Thymus (tissue), 11 donors: Measurements from ENCODE around the gene TOR1A. TPM values are rescaled to one million over a fixed set of nuclear protein-coding genes. Genes with fewer than 3 reads are reported as not detected.
A peak's percentile ranks its signal among the peaks of the same experiment; 100 is the strongest.

ENCODE experiments used
- DNase-seq, 9 donors: peaks; one replicate each; pipeline ENCODE4 v3.0.0-alpha.2; 2013; ENCODE audit warnings: low spot score in 9 of 9, low read depth in 6 of 9, missing footprints in 1 of 9
- H3K27ac ChIP-seq, 2 donors: one replicate each; pipeline ENCODE4 v1.5.1; 2013; ENCODE audit warnings: control low read depth in 1 of 2, low read depth in 1 of 2, low read length in 1 of 2, mild to moderate bottlenecking in 1 of 2, moderate library complexity in 1 of 2
- H3K27me3 ChIP-seq, 2 donors: one replicate each; pipeline ENCODE4 v1.5.1; 2013; ENCODE audit warnings: low read length in 1 of 2; ENCODE audit not compliant: control insufficient read depth in 2 of 2, insufficient read depth in 1 of 2
- H3K36me3 ChIP-seq, 2 donors: one replicate each; pipeline ENCODE4 v1.5.1; 2013; ENCODE audit warnings: low read length in 1 of 2, mild to moderate bottlenecking in 1 of 2, moderate library complexity in 1 of 2; ENCODE audit not compliant: control insufficient read depth in 2 of 2, insufficient read depth in 2 of 2
- H3K4me1 ChIP-seq, 2 donors: one replicate each; pipeline ENCODE4 v1.5.1; 2013; ENCODE audit warnings: low read length in 2 of 2; ENCODE audit not compliant: control insufficient read depth in 2 of 2, insufficient read depth in 2 of 2
- H3K4me3 ChIP-seq, 2 donors: one replicate each; pipeline ENCODE4 v1.5.1; 2013; ENCODE audit warnings: low read length in 2 of 2, control low read depth in 1 of 2, mild to moderate bottlenecking in 1 of 2
- H3K9me3 ChIP-seq, 2 donors: one replicate each; pipeline ENCODE4 v1.5.1; 2013; ENCODE audit warnings: low read length in 1 of 2, mild to moderate bottlenecking in 1 of 2; ENCODE audit not compliant: control insufficient read depth in 2 of 2, insufficient read depth in 1 of 2
- WGBS: extraction: QIAGEN DNeasy Blood & Tissue Kit; methylation state at CpG from one replicate; pipeline ENCODE4 v1.1.7; 2013; 5-methylcytosine and 5-hydroxymethylcytosine counted together
- polyA plus RNA-seq: library from polyadenylated mRNA; stranded (reverse); fragments of 200-250 nt; gene quantifications from one replicate; pipeline ENCODE4 v1.2.3, GENCODE V29; 2013
- total RNA-seq: library from RNA; stranded (reverse); fragments of 120-200 nt; gene quantifications from one replicate; pipeline ENCODE4 v1.2.4, GENCODE V29; 2013
- donor health status: healthy.

TOR1A gene
- total and polyA plus RNA-seq, 2 donors = 28.6 to 30.0 TPM

DNA sequence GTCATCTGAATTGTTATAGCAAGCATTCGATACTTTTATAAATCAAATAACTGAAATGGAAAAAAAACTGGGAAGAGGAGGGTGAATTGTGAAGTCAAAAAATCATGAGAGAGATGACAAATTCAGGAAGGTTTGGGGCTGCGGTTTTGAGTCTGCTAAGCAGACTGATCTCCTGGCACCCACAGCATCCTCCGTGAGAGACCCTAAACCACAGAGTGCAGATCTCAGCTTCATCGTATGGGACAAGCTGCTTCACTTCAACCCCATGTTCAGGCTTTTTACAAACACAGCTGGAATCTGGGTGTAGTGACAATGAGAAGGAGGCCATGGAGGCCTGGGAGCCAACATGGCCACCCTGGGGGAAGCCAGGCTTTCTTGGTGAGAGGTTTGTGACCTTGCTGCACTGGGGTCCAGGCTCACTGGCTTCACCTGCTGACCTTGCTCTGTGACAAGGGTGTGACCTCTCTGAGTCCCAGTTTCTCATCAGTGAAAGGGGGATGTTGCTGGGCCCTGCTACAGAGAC lies 30.7 kb upstream of the TOR1A start:
- peak in 6 of 9 donors; percentile 53 to 90 (median 74) for DNase-seq
- Histone ChIP-seq H3K4me1 (peaks cover 37 to 90% of the 10 kb centered on the region in 2 donors), H3K27ac (peak overlapping the region; percentile 81 to 82), H3K27me3 (no peaks in the 10 kb centered on the region), H3K36me3 (peaks cover 53 to 81% of the 10 kb centered on the region in 2 donors), H3K4me3 (no peak overlapping the region), H3K9me3 (no peaks in the 10 kb centered on the region)
- 22% methylated on average over 4 of the region's 4 CpGs for WGBS

DNA sequence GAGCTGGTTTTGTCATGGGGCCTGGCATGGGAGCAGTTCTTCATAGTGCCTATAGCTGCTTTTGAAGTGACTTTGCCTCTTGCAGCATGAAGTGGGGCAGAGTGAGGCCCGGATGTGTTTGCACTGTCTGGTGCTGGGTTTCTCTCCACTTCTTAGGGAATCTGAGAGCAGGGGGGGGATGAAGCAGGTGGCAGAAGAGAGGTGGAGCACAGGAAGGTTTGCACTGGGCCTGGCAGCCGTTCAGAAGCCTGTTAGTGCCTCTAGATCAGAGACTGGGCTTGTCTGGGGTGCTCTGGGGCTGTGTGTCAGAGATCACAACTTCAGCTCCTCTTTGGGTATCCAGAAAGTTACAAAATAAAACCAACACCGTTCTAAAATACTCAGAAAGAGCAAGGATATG lies 29.7 kb upstream of the TOR1A start:
- peaks cover 47 to 74% of the 10 kb centered on the region in 2 donors for H3K36me3 ChIP-seq
- peak overlapping the region in 1 of 2 donors; percentile 82 for H3K27ac ChIP-seq
- no peak overlapping the region for H3K4me3 ChIP-seq
- H3K4me1 ChIP-seq = peaks cover 39 to 86% of the 10 kb centered on the region in 2 donors
- 36% methylated on average over 3 of the region's 3 CpGs for WGBS
- DNase-seq = peak in 5 of 9 donors; percentile 61 to 84 (median 70)
- H3K27me3 ChIP-seq = no peaks in the 10 kb centered on the region
- H3K9me3 ChIP-seq = no peaks in the 10 kb centered on the region

DNA sequence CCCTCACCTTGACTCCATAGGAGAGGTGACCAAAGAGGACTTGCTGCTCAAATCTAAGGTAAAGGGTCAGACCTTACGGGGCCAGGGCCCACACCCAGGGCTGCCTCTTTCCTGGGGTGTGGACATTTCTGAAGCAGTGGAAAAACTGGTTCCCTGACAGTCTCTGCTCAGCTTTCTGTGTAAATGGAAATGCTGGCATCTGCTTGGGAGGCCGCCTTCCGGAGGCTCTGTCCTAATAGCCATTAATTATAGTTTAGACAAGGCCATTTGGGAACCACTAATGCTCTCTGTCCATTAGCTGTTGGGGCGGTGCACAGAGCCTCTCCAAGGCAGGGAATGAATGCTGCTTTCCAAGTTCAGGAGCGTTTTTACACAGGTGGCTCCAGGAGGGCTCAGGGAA lies 28.6 kb upstream of the TOR1A start:
- no peak for DNase-seq
- Histone ChIP-seq H3K36me3 (peaks cover 37 to 68% of the 10 kb centered on the region in 2 donors), H3K27ac (peak overlapping the region; percentile 38 to 82), H3K4me1 (peaks cover 39 to 84% of the 10 kb centered on the region in 2 donors), H3K27me3 (no peaks in the 10 kb centered on the region), H3K9me3 (no peaks in the 10 kb centered on the region), H3K4me3 (no peak overlapping the region)
- WGBS = 81% methylated on average over 5 of the region's 5 CpGs

DNA sequence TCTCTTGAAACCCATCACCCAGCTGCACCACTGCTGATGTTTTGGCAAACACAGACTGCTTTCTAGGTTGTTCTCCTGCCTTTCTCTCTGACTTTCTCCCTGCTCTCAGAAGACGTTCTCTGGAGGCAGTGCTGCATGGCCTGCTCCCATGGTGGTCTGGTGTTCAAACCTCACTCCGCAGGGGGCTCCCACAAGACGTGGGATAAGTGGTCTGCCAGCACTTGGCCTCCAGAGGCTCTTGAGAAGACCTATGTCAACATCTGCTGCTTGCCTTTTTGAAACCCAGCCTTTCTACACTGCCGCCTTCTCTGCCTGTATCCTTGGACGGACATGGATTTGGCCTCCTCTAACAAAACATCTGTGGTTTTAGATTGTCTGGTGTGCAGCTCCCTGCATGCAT lies 27.9 kb upstream of the TOR1A start:
- Histone ChIP-seq H3K4me1 (peaks cover 39 to 81% of the 10 kb centered on the region in 2 donors), H3K27me3 (no peaks in the 10 kb centered on the region), H3K9me3 (no peaks in the 10 kb centered on the region), H3K27ac (peak overlapping the region; percentile 59 to 82), H3K4me3 (no peak overlapping the region), H3K36me3 (peaks cover 30 to 61% of the 10 kb centered on the region in 2 donors)
- WGBS = 77% methylated on average over 5 of the region's 5 CpGs
- no peak for DNase-seq

DNA sequence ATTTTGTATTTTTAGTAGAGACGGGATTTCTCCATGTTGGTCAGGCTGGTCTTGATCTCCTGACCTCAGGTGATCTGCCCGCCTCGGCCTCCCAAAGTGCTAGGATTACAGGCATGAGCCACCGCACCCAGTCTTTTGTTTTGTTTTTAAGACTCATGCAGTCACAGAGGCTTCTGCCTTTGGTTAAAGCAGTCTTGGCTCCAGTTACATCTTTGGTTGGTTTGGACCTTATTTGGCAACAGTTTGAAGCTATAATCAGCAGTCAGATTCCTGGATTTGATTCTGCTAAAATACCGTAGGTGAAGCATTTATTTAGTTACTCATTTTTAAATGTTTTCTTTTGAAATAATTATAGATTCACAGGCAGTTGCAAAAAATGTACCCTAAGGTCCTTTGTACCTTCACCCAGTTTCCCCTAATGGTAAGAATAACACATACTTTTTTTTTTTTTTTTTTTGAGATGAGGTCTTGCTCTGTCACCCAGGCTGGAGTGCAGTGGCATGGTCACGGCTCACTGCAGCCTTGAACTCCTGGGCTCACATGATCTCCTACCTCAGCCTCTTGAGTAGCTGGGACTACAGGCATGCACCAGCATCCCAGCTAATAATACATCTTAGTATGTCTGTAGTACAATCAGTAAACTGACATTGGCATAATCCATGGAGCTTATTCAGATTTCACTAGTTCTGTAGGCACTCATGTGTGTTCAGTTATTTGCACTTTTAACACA lies 27.1 kb upstream of the TOR1A start:
- Histone ChIP-seq H3K27ac (peak overlapping the region in 1 of 2 donors; percentile 82), H3K27me3 (no peaks in the 10 kb centered on the region), H3K36me3 (peaks cover 23 to 53% of the 10 kb centered on the region in 2 donors), H3K4me1 (peaks cover 32 to 73% of the 10 kb centered on the region in 2 donors), H3K9me3 (no peaks in the 10 kb centered on the region), H3K4me3 (no peak overlapping the region)
- no peak for DNase-seq
- WGBS = 93% methylated on average over 6 of the region's 6 CpGs

DNA sequence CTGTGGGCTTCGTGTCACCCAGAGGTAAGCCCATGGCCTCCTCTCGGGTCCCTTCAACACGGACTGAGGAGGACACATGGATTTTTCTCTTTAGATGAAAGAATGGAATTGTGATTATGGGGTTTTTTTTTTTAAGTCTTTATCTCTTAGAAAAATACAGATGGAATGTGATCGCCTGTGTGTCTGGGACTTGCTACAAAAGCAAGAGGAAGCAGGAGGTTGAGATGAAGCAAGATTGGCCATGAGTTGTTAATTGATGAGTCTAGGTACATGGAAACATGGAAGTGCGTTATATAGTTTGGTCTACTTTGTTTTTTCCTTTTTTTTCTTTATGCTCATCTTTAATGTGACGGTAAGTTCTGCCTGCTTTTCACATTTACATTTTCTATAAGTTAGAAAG lies 26.0 kb upstream of the TOR1A start:
- WGBS = 90% methylated on average over 6 of the region's 6 CpGs
- Histone ChIP-seq H3K4me1 (peaks cover 25 to 68% of the 10 kb centered on the region in 2 donors), H3K4me3 (no peak overlapping the region), H3K27me3 (no peaks in the 10 kb centered on the region), H3K27ac (peak overlapping the region in 1 of 2 donors; percentile 19), H3K36me3 (peaks cover 23 to 44% of the 10 kb centered on the region in 2 donors), H3K9me3 (no peaks in the 10 kb centered on the region)
- no peak for DNase-seq

- Histone ChIP-seq H3K27ac (no peak overlapping the region), H3K9me3 (no peaks in the 10 kb centered on the region), H3K36me3 (peaks cover 23 to 44% of the 10 kb centered on the region in 2 donors), H3K4me3 (no peak overlapping the region), H3K27me3 (no peaks in the 10 kb centered on the region), H3K4me1 (peaks cover 19 to 61% of the 10 kb centered on the region in 2 donors)
- no peak for DNase-seq
- WGBS = 91% methylated on average over 4 of the region's 4 CpGs
Observed at GRCh38 chr9:129848712-129849441, 24.9 kb upstream of the TOR1A start.

GRCh38 chr9:129845373-129845772 lies 21.4 kb upstream of the TOR1A start:
- Histone ChIP-seq H3K4me3 (no peak overlapping the region), H3K27me3 (no peaks in the 10 kb centered on the region), H3K36me3 (peaks cover 15 to 35% of the 10 kb centered on the region in 2 donors), H3K4me1 (peaks cover 5 to 43% of the 10 kb centered on the region in 2 donors), H3K9me3 (no peaks in the 10 kb centered on the region), H3K27ac (peak overlapping the region in 1 of 2 donors; percentile 78)
- 59% methylated on average over 2 of the region's 2 CpGs for WGBS
- no peak for DNase-seq

- no peak overlapping the region for H3K27ac ChIP-seq
- H3K36me3 ChIP-seq = peaks cover 7 to 37% of the 10 kb centered on the region in 2 donors
- H3K4me1 ChIP-seq = peaks cover 32 to 66% of the 10 kb centered on the region in 2 donors
- 93% methylated on average over 4 of the region's 4 CpGs for WGBS
- H3K4me3 ChIP-seq = no peak overlapping the region
- H3K9me3 ChIP-seq = peaks cover 0 to 5% of the 10 kb centered on the region in 2 donors
- no peak for DNase-seq
- no peaks in the 10 kb centered on the region for H3K27me3 ChIP-seq
Observed at GRCh38 chr9:129841071-129841470, 17.1 kb upstream of the TOR1A start.
